CD4-positive, alpha-beta T cell treated with Interferon alpha-2 for 1 hour (primary cell): ENCODE measurements around the gene LCOR.

Source experiments
- DNase-seq, 2 donors: peaks; one replicate each; pipeline ENCODE4 v3.0.0-alpha.2; 2020 to 2022

Gene LCOR

DNA sequence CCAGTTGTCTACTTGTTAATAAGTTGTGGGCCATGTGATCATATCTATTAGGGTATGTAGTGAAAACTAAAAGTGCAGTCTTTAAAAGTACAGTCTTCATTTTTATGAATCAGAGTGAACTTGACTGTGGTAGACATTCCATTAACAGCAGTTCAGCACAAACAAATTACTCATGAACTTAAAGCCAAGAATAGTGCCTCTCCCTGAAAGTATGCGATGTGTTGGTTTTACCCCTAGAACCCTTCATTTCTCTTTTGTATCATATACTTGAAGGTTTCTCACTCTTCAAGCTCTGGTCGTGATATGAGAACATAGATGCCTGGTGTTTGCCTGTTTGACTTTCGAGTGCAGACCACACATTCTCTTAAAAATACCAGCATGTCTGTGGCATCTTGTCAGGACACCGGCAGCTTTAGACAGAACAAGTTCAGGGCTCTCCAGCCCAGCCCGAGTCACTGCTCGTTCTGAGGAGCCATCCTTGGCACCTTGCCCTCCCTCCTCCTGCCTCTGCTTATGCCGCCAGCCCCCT is 159.3 kb downstream of the LCOR start:
- no peak for DNase-seq

DNA sequence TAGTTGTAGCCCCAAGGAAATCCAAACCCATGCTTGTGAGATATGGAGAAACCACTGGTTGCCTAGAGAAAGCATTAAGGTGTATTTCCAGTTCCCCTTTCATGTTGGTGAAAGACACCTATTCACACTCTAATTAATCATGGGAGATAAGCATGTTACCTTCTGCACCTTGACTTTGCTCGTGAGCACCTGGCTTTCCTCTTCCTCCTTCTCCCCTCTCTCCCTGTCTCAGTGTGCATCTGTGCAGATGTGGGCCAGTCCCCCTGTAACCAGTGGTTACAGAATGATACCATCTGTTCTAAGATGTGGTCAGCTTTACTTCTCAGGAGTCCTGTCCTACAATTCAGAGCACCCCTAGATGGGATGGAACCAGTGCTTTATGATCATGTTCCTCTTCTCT is 160.6 kb downstream of the LCOR start:
- no peak for DNase-seq

DNA sequence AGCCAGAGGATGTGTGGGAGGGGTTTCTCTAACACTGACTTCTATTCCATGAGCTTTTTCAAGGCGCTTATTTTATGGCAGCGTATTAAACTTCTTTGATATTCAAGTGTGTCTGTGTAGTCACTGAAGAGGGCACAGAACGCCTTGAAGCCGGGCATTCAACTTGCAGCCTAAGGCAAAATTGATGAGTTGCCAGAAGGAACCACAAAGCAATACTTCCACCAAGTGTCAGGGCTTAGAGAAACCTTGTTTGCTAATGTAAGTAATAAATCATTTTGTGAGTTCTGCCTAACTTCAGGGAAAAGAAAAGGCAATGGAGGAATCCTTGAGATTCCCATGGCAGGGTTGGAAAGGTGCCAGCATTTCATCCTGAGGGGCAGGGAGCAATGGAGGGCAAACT is 163.8 kb downstream of the LCOR start:
- no peak for DNase-seq

DNA sequence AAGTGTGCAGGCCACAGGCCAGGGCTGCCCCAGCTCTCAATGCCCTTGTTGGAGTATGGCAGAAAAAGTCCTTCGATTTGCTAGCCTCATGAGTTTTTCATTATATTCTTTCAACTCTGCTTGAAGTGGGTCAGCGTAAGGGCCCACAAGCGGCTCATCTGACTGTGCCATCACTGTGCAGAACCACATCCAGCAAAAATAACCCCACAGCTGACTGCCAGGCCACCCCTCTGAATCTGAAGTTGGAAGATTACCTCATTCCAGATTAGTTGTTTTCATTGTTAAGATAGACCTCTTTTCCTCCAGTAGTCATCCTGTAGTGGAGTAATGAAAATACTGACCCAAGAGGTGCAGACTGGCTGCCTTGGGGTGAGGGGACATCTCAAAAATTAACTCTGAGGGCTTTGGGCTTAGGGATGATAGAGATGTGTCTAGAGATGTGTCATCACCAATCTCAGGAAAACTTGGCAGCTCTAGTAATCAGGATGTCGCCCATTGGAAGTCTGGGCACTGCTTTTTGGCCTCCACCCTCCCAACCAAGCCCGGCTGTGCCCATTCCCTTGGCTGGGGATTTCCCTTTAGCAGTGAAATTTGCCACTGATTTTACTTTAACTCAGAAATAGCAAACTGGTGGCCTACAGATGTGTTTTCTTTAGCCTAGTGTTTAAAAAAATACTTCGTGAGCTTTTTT is 164.3 kb downstream of the LCOR start:
- no peak for DNase-seq

DNA sequence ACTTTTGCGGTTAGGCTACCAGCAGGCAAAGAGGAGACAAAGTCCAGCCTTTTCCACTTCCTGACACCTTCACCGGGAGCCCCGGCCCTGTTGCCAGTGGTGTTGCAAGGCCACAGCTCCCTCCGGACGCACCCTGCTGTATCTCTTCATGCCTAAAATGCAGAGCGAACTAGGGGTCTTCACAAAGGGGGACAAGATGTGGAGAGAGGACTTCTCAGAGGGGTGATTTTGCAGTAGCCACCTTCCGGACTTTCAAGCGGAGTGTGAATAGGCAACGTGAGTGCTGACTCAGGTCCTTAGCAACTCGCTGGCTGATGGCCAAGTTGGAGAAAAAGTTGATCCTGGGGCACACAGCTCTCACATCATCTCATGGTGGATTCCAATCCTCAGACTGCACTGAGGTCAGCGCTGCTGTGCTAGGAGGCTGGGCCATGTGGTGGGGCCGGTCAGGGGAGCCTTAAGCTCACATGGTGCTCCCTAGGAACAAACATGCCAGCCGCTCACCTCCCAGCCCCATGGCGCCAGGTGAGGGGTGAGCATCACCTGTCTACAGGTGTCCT is 166.3 kb downstream of the LCOR start:
- DNase-seq = no peak

DNA sequence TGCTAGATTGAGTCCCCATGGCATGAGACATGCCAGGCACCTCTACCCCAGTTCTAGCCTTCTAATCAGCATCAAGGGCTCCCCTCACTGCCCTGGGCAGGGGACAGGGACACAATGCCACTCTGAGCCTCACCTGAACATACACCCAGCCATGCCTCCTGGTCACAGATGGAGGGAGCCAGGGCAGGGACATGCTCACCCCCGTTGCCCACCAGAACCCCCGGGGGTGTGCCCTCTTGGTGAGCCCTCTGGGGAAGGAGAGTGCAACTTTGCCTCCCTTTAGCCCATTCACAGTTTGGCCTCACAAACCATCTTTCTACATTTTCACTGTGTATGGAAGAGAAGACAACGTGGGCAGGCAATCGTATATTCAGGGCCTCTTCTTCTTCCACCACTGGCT is 167.2 kb downstream of the LCOR start:
- no peak for DNase-seq

DNA sequence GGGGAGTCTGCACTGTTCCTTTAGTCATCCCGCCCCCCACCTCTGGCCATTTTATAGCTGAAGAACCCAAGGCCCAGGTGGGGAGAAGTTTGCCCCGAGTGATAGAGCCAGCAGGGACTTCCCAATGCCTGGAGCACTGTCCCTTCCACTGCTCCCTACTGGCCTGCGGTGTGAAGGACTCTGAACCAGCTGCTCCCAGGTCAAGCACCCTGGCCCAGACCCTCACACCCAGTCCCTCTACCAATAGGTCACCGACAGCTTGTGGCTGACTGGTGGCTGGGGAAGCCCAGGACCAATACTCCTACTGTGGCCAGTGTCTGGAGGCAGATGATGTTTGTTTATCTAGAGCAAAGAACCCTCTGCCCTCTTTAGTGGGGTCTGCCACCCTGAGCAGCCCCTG is 167.9 kb downstream of the LCOR start:
- no peak for DNase-seq

DNA sequence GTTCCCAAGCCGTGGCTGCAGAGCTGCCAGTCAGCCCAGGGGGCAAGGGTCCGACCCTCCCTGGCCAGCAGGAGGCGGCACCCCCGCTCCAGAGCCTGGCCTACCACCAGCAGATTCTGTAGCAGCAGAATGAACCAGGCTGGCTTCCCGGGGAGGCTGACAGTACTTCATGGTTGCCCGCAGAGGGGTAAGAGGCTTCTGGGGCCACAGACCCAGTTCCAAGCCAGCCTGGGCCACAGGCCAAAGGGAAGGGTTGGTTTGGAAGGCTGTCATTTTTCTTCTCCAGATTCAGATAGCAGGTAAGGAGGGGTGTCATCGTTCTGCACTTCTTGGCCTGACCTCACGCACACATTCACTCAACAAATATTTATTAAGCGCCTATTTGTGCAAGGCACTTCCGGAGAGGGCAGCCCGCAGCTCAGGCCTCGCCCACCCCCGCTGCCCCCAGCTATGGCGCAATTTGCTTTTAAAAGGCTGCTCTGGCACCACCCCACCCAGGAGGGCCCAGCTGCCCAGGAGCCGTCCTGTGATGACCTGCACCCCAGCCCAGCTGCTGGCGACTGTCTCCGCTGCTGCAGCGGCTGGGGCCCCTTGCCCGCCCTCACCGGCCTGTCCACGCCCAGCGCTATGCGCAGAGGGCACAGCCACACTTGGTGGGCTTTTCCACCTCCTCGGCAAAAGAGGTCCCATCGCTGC is 168.5 kb downstream of the LCOR start:
- DNase-seq = no peak

DNA sequence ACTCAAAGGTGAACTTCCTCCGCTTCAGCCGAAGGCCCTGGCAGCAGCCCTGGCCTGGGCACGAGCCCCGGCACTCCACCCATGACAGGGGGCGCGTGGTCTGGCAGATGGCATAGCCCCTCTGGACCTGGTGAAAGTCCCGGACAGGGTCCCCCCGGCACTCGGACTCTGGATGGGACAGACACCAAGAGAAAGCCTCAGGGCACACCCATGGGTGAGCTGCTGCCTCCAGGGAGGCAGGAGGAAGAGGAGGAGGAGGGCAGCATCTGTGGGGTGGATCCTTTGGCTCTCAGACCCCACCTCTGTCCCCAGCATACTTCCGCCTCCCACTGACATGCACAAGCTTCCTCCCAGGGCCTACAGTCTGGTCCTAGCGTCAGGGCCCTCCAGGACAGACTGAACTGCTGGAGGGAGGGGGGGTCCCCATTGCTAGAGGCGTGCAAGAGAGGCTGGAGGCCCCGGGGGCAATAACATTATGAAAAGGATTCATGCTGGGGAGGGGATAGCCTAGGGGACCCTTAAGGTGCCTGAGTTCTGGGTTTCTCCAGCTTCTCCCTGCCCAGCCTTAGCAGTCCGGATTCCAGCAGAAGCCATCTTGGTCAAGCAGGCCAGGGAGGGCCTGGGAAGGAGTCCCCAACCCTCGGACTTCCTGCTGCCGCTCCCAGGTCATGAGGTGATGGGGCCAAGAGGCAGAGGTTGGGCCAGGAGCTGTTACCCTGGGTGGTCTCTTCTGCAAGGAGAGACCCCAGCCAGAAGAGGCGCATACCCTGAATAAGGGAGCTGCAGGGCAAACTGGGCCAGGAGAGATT is 169.3 kb downstream of the LCOR start:
- DNase-seq = no peak

DNA sequence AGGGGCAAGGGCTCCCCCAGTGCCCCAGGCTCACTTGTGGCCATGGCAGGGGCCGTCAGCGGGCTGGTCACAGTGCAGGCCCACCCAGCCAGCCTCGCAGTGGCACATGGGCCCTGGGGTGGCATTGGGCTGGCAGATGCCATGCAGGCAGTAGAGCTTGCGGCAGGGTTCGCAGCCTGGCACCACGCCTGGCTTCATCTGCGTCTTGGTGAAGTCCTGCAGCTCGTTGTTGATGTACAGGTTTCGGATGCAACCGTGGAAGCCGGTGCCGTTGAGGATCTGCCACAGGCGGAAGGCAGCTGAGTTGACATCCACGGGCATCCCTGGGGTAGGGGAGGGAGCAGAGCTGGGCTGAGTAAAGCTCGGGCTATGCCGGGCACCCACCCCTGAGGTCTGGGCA is 170.6 kb downstream of the LCOR start:
- DNase-seq = no peak

DNA sequence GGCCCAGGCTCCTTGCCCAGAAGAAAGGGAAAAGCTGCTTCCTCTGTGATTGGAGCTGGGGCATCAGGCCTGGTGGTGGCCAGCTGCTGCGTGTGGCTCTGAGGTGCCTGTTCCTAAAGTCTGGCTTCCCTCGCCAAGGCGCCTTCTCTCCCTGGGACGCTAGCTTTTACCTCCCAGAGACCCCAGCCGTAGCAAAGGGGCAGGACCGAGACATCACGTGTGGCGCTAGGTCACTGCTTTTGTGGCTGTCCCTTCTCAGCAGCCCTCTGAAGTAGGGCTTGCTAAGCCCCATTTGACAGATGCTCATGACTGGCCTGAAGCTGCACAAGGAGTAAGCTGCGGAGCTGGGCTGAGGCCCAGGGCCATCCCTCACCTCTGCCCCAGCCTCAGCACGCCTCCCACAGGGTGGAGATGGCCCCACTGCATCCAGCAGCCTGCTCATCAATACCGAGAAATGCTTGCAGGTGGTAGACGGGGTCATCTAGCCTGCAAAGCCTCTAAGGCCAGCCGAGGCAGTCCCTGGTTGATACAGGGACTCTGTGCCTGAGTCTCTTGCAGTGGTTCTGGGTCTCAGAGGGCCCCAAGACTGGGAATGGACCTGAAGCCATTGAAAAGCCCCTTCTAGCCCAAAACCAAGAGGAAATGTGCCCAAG is 171.2 kb downstream of the LCOR start:
- no peak for DNase-seq

DNA sequence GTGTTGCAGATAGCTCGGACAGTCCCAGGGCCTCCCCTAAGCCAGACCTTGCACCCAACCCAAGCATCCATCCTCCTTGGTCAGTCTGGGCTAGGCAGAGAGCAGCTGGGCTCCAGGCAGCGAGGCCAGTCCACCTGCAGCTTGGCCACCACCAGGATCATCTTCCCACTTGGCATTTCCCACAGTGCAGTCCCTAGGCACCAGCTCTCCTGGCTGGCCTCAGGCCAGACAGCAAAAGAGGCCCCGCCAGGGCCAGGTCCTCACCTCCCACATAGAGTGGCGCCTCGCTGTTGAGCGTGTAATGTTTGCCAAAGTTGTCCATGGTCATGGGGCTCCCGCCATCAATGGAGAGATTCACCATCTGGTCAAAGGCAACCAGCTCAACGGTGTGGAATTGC is 171.7 kb downstream of the LCOR start:
- no peak for DNase-seq

DNA sequence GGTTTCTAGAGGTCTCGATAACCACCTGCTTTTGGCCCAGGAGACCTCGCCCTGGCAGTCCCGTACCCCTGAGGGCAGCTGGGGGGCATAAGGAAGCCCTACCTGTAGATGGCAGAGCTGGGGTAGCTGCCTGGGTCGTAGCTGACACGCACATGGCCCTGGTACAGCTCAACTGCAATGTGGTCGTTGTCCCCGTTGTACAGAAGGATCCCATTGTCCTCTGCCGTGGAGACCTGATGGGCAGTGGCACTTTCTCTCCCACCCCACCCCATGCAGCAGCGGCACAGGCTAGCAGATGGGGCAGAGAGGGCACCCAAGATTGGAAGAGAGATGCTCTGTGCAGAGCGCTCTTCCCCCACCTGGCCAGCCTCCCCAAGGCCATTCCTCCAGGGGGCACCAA is 172.5 kb downstream of the LCOR start:
- no peak for DNase-seq

DNA sequence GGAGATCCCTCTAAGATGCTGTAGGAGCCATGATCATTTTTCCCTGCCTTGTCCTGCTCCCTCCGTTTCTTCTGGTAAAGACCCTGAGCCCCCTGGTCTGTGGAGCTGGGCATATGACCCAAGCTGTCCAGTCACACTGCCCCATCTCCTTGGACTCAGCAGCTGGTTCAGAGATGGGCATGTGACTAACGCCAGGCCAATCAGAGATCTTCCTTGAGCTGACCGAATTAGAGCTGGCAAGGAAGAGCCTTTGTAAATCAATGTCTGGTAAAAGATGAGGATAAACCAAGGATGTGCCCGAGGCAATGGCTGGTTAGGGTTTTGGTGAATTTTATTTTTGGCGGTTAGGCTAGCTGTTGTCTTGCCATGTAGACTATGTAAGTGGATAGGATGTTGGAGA is 173.3 kb downstream of the LCOR start:
- DNase-seq = no peak

DNA sequence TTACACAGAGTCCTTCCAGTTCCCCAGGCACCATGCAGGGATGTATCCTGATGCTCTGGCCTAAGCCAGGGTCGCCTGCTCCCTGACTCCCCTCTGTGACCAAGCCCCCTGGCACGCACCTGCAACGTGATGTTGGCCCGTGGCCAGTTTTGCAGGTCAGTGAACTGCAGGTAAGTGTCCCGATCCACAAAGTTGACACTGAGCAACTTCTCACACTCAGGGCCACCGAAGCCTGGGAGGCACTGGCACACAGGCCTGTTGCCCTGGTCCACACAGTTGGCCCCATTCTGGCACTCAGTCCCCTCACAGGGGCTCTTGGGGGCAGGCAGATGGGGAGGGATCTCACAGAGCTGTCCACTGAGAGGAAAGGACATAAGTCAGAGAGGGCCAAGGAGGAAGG is 174.3 kb downstream of the LCOR start:
- no peak for DNase-seq

DNA sequence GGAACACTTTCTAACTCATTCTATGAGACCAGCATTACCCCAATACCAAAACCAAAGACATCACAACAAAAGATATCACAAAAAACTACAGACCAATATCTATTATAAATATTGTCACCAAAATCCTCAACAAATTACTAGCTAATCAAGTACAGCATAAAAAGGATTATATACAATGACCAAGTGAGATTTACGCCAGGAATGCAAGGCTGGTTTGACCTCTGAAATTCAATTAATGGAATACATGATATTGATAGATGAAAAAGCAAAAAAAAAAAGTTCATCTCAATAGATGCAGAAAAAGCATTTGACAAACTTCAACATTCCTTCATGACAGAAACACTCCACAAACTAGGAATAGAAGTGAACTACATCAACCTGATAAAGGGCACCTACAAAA is 175.3 kb downstream of the LCOR start:
- no peak for DNase-seq

DNA sequence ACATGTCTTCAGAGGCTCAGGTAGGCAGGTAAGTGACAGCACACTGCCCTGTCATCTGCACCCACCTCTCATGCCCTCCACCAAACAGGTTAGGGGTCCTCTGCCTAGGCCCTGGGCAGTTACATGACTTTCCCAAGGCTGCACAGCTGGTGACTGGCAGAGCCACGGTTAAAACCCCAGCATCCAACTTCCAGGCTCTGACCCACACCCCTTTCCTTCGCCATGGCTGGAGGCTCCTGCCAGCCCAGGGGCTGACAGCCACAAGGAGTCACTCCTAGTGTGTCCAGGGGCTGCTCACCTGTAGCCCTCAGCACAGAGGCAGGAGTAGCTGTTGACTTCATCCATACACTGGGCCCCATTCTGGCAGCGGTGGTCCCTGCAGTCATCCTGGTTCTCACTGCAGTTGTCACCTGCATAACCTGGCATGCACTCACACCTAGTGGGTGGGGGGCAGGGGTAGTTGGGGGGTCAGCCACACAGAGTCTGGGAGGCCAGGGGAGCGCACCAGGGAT is 178.7 kb downstream of the LCOR start:
- no peak for DNase-seq

DNA sequence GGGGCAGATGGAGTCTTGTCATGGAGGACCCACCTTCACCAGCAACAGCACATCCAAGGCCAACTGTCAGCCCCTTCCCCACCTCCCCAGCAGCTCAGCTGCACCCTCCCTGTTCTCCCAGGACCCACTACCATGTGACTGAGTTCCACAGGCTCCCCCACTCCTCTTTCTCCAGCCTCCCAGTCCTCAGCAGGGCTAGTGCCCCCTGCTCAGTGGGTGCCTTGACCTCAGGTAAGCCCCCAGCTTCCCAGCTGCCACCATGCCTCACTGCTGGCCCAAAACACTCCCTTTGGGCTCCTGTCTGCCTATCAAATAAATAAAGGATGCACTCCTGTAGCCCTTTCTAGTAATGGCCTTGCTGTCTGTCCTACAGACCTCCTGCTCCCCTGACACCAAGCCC is 179.3 kb downstream of the LCOR start:
- no peak for DNase-seq

DNA sequence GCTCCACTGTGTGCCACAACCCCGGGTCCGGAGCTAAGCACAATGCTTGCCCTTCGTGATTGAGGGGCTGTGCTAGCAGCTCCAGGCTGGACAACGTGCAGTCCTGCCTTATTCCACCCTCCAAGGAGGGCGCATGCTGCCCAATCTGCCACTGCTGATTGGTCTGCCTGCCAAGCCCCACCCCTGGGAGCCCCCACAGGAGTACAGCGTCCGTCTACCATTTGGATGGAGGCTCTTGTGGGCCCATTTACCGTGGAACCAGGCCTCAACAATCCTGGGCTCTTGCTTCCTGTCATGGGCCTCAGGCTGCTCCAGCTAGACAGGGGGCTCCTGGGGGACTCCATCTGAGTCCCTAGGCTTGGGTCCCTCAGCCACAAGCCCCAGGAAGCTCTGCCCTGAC is 180.4 kb downstream of the LCOR start:
- no peak for DNase-seq

DNA sequence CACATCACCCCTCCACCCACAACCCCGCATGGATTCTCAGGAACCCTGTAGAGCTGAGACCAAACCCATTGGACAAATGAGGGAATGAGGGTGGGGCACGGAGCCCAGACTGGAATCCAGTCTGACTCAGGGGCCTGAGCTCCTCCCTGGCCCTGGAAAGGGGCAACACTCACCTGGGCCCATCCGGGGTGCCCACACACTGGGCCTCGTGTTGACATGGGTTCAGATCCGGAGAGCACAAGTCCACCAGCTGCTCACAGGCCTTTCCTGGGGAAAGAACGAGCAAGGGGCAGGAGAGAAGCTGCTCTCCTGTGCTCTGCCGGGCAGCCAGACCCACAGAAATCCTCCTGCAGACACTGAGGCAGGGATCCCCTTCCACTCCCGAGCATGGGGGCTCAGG is 181.5 kb downstream of the LCOR start:
- no peak for DNase-seq

DNA sequence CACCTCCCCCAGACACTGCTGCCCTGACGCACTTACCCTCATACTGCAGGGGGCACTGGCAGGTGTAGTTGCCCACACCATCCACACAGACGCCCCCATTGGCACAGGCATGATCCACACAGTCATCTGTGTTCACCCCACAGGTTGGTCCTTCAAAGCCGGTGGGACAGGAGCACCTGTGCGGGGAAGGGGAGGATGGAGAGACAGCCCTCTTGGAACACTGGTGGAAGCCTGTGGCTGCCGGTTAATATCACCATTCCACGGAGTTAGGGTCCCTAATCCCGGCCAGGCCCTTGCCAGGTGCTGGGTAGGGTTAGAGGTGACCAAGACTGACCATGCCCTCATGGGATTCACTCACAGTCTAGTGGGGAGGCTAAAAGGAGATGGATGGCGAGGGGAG is 181.9 kb downstream of the LCOR start:
- DNase-seq = no peak

DNA sequence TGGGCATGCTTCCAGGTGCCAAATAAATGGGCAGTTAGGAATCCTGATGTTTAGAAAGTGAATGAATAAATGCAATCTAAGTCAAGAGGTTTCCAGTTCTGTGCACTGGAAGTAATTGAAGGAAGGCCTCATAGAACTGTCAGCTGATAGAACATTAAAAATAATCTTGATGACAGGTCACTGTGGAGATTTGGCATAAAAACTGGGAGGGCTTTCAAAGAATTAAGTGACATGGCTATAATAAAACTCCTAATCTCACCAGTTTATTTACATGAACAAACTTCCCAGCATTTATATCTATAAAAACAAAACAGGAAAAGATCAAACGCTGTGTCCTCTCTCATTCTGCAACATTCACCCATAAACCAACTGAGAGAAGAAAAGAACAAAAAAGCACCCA is 183.1 kb downstream of the LCOR start:
- DNase-seq = no peak
